Lower lobe of right lung (tissue), 2 donors: ENCODE measurements around the gene TRIM29. TPM values are rescaled to one million over a fixed set of nuclear protein-coding genes. Genes with fewer than 3 reads are reported as not detected.
"Not testable (repeated sequence)": the region's sequence is repeated elsewhere in the genome, so short reads cannot be mapped to it uniquely, and the experiment has no call there.

Experiments
- ATAC-seq, 2 donors: fragments of 200-7000 bp; cut with Tn5 transposase; one replicate each; pipeline ENCODE4 v1.9.1; 2020 to 2022; ENCODE audit warnings: mild to moderate bottlenecking in 2 of 2, moderate library complexity in 2 of 2
- DNase-seq: peaks from one replicate; pipeline ENCODE4 v3.0.0-alpha.2; 2020
- H3K27ac ChIP-seq: fragments of 200-600 bp; one replicate; pipeline ENCODE4 v1.8.0; 2022
- H3K27me3 ChIP-seq: fragments of 200-600 bp; one replicate; pipeline ENCODE4 v1.8.0; 2022; ENCODE audit warnings: low read depth
- H3K36me3 ChIP-seq: fragments of 200-600 bp; one replicate; pipeline ENCODE4 v1.8.0; 2022; ENCODE audit warnings: mild to moderate bottlenecking
- H3K4me1 ChIP-seq: fragments of 200-600 bp; one replicate; pipeline ENCODE4 v1.8.0; 2022
- H3K4me3 ChIP-seq: fragments of 200-600 bp; one replicate; pipeline ENCODE4 v1.8.0; 2022; ENCODE audit warnings: mild to moderate bottlenecking
- H3K9me3 ChIP-seq: fragments of 200-600 bp; one replicate; pipeline ENCODE4 v1.8.0; 2022
- CTCF ChIP-seq: fragments of 200-600 bp; IDR thresholded peaks from one replicate; pipeline ENCODE4 v1.8.0; 2022; ENCODE audit warnings: antibody characterized with exemption, mild to moderate bottlenecking
- intact Hi-C: fragments of 100-400 bp; cut with DNase I; formaldehyde crosslinking; loops from one replicate; pipeline ENCODE4 v1.11.0; 2022
- total RNA-seq: library from RNA; stranded (reverse); fragmentation: NEBNext Ultra II Directional; extraction: Animal tissue kit (Norgen Biotek cat#: 25700); gene quantifications from one replicate; pipeline ENCODE4 v1.2.1, GENCODE V29; 2021
- donor health status: DM: no; HTN: yes; CAD: no; lungs with severe emphysema.

TRIM29 gene
- total RNA-seq, 1 donor from 2014 or later = 8.3 TPM

- intact Hi-C loops = no loop called here
- no peak for ATAC-seq
- no peak for TF ChIP-seq CTCF
- Histone ChIP-seq H3K27ac (no peak overlapping the region), H3K36me3 (no peaks in the 10 kb centered on the region), H3K4me1 (no peaks in the 10 kb centered on the region), H3K27me3 (peaks cover 22% of the 10 kb centered on the region), H3K4me3 (no peak overlapping the region), H3K9me3 (no peaks in the 10 kb centered on the region)
- no peak for DNase-seq
Observed at GRCh38 chr11:120144501-120144900, 6.6 kb upstream of the TRIM29 start.

GRCh38 chr11:120143472-120143871 lies 5.6 kb upstream of the TRIM29 start:
- DNase-seq, H3K9me3 ChIP-seq, H3K27ac ChIP-seq, H3K4me3 ChIP-seq, ATAC-seq, H3K4me1 ChIP-seq, H3K36me3 ChIP-seq, intact Hi-C loops: not testable (repeated sequence)
- H3K27me3 ChIP-seq = peaks cover 22% of the 10 kb centered on the region

- Histone ChIP-seq H3K27me3 (peaks cover 17% of the 10 kb centered on the region), H3K9me3 (no peaks in the 10 kb centered on the region), H3K36me3 (no peaks in the 10 kb centered on the region), H3K4me3 (no peak overlapping the region), H3K4me1 (no peaks in the 10 kb centered on the region), H3K27ac (no peak overlapping the region)
- ATAC-seq (no peak), DNase-seq (no peak)
- no peak for TF ChIP-seq CTCF
- intact Hi-C loops = no loop called here
Observed at GRCh38 chr11:120142441-120143100, 4.7 kb upstream of the TRIM29 start.

- Histone ChIP-seq H3K9me3 (no peaks in the 10 kb centered on the region), H3K4me1 (no peaks in the 10 kb centered on the region), H3K27me3 (peaks cover 11% of the 10 kb centered on the region), H3K36me3 (no peaks in the 10 kb centered on the region), H3K4me3 (no peak overlapping the region), H3K27ac (no peak overlapping the region)
- DNase-seq = no peak
- intact Hi-C loops = no loop called here
- ATAC-seq = no peak
- TF ChIP-seq CTCF = no peak
Observed at GRCh38 chr11:120141768-120142423, 4.0 kb upstream of the TRIM29 start.

GRCh38 chr11:120141113-120141767 lies 3.3 kb upstream of the TRIM29 start:
- Histone ChIP-seq H3K4me3 (no peak overlapping the region), H3K27ac (no peak overlapping the region), H3K27me3 (peaks cover 11% of the 10 kb centered on the region), H3K9me3 (no peaks in the 10 kb centered on the region), H3K36me3 (no peaks in the 10 kb centered on the region), H3K4me1 (no peaks in the 10 kb centered on the region)
- no peak for ATAC-seq
- intact Hi-C loops = no loop called here
- no peak for TF ChIP-seq CTCF
- peak; percentile 10 for DNase-seq
